ENCODE results near the gene SSTR3. TPM values are rescaled to one million over a fixed set of nuclear protein-coding genes. Genes with fewer than 3 reads are reported as not detected.
A peak's percentile ranks its signal among the peaks of the same experiment; 100 is the strongest.

SSTR3 gene
- total RNA-seq, 1 donor from 2014 or later, result not detected

DNA sequence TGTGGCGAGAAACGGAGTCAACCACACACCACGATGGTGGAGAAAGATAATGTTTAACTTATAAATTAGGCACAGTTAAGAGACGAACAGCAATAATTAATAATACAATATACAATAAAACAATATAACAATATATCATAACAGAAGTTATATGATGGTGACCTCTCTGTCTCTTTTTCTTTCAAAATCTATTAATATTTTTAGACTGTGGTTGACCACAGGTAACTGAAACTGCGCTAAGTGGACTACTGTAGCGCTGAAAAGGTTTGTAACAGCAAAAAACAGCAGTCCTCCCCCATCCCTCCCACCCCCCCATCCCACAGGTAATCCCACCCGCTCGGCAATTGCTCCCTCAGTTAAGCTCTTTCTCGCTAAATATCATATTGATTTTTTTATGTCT is 3.6 kb upstream of the SSTR3 start:
- no peak for ATAC-seq
- intact Hi-C loops (cut with DNase I), result no loop called here
- DNase-seq (ENCODE audit: low spot score), result no peak

DNA sequence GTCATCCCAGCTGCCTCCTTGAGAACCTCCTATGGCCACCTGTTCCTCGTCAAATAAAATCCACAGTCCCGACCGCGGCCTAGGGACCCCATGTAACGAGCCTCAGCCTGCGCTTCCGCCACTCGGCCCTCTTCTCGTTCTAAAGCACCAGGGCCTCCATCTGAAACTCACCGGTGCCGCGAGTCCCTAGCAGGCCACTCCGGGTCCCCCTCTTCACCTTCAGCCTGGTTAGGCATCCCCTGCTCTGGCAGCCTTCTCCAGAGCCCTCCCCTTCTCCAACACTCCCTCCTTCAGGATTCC is 2.4 kb upstream of the SSTR3 start:
- intact Hi-C loops (cut with DNase I), result no loop called here
- DNase-seq (ENCODE audit: low spot score), result no peak
- ATAC-seq, result no peak

DNA sequence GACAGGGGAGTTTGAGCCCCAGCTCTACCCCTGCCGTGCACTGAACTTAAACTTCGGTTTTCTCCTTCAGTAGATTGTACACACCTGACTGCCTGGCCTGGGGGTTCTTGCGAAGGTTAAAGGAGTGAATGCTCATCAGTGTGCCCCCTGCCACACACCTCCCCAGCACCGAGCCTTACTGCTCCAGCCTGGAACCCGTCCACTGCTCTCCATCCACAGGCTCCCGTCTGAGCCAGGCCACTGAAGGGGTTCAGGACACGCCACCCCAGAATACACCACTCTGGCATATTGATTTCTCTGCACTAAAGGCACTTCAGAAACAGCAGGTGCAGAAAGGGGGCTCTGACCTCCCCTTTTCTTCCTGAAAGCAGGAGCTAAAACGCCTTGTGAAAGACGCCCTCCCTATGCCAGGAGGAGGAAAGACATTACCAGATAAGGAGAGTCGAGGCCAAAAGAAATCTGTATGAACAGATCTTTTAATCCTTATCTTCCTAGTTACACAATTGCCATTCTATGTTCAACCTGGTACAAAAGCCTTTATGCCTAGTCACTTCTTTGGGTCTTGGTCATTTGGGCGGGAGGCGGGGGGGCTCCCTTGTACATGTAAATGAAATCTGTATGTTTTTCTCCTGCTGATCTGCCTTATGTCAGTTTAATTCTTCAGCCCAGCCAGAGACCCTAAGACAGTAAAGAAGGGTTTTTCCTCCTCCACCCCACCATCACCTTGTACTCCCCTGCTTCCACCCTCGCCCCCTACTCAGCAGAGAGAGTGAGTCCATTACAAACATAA is 1.9 kb upstream of the SSTR3 start:
- intact Hi-C loops (cut with DNase I), result no loop called here

DNA sequence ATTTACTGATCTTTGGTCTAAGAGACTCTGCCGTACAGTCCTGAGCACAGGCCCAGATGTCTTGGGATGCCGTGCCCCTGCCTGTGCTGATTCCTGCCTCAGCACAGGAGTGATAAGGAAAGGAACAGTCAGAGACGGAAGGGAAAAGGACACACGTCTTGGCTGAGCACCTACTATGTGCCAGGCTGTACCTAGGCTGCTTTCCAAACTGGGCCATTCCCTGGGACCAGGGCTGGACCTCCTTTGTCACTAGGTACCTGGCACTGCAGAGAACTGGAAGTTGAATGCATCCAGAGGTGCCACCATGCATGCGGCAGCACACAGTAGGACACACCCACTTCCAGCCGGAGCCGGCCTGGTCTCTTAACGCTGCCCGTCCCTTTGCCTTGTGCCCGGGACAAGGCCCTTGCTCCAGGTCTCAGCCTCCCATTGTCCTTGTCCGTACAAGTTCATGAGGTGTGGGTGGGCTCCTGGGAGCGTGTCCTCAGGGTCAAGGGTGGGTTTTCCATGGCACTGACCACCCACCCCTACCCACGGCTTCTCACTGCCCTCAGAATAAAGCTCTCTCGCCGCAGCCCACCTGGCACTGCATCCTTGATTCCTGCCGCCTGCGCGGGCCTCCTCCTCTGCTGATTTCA is 1.1 kb upstream of the SSTR3 start:
- intact Hi-C loops (cut with DNase I), result no loop called here
- DNase-seq (ENCODE audit: low spot score) (no peak), ATAC-seq (no peak)

More for the DNA sequence above, 1.9 kb upstream of the SSTR3 start:
- DNase-seq (ENCODE audit: low spot score) (no peak), ATAC-seq (no peak)

DNA sequence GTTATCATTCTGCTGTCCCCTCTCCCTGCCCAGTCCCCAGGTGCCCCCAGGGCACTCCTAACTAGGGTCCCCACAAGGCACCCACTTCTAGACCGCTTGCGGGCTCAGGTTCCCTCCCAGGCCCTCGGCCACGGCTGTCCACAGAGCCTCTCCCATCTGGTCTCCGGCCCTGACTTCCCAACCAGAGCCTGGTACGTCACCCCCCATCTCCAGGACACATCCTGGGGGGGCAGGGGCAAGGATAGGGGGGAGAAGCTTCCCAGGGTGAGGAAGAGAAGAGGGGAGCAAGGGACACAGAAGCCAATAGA is 457 bp downstream of the SSTR3 start:
- DNase-seq (ENCODE audit: low spot score), result peak; percentile 42
- ATAC-seq, result no peak
- intact Hi-C loops (cut with DNase I), result no loop called here

DNA sequence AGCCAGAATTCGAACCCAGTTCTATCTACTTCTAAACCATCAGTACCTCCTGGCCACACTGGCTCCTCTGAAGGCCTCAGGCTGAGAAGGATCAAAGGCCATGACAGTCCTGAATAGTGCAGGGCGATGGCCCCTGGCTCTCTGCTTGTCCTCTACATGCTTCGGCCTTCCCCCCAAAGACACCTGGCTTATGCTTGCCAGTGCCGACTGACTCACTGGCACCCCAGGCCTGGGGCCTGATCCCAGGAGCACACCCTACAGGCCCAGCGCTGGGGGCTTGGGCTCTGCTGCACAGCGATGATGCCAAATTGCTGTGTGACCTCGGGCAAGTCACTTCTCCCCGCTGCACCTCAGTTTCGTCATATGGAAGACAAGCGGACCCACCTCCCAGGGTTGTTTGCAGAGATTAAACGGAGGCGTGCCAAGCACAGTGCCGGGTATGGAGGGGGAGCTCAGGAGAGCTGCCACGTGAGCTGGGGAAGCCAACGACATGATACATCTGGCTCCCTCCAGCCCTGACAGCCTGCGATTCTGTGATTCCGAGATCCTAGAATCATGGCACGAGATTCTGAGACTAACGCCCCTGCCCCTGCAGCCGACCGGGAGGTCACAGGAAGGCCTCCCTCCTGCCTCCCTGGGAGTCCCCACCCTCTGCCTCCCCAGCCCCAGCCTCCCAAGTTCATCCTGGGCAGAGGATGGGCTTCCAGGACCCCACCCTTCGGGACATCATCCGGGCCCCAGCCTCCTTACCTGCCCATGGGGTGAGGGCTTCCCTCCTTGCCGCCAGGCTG is 1.0 kb downstream of the SSTR3 start:
- intact Hi-C loops (cut with DNase I), result no loop called here
- ATAC-seq (no peak), DNase-seq (ENCODE audit: low spot score) (peak; percentile 49)

DNA sequence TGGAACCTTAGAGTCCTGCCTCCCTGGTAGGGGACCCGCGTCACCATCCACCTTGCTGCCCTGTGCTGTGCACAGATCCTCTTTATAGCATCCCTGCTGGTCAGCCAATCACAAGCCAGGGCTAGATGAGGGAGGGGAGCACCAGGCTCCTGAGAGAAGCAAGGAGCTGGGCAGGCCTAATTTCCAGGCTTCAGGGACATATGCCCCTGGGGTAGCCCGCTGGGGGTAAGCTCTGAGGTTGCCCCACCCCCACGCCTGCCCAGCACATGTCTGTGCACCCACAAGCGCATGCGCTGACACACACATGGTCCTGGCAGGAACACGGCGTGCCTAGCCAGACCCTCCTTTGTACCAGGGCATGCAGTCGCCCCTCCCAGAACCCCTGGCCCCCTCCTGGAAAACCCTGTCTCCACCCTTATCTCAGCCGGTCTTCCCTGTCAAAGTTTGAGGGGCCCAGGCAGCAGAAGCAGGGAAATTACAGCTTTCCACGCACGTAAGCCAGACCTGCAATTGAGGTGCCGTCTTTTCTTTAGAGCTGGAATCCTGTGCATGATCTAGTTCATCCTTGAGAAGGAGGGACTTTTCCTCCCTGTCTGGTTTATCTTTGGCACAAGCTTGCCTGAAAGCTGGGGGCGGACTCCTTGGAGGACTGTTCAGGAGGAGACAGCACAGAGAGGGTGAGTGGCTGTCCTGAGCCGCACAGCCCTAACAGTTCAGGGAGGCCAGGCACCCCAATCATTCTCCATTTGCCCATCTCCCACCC is 2.1 kb downstream of the SSTR3 start:
- DNase-seq (ENCODE audit: low spot score), result peak; percentile 33
- intact Hi-C loops (cut with DNase I), result no loop called here
- no peak for ATAC-seq

DNA sequence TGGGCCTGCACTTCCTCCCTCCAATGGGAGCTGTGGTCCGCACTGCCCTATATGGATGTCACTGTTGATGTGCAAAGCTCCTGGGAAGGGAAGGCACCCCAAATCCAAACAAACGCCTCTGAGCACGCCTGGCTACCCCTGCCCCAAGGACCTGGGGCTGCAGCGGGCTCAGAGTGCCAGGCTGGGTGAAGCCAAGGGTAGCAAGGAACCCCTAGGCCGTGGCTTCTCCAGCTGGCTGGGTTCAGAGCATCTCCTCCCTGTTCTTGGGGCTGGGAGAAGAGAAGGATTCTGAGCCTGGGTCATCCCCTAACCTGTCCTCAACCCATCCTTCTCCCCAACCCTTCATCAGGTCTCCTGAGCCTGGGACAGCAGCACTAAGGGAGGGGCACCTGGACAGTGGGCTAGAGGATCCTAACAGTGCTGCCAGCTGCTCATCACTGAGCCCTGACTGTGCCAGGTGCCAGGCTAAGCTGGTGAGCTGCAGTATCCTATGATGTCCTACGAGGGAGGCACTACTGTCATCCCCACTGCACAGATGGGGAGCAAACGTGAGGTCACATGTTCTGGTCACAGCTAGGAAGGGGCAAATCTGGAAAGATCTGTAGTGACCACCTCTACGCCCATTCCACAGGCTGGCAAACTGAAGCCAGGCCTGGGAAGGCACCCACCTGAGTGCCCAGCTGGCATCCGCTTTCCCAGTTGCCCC is 3.0 kb downstream of the SSTR3 start:
- ATAC-seq (no peak), DNase-seq (ENCODE audit: low spot score) (peak; percentile 42)
- intact Hi-C loops (cut with DNase I), result loop anchor here (5.0 kb wide), 1 partner anchor 47 kb away; no protein-coding TSS in a partner anchor

DNA sequence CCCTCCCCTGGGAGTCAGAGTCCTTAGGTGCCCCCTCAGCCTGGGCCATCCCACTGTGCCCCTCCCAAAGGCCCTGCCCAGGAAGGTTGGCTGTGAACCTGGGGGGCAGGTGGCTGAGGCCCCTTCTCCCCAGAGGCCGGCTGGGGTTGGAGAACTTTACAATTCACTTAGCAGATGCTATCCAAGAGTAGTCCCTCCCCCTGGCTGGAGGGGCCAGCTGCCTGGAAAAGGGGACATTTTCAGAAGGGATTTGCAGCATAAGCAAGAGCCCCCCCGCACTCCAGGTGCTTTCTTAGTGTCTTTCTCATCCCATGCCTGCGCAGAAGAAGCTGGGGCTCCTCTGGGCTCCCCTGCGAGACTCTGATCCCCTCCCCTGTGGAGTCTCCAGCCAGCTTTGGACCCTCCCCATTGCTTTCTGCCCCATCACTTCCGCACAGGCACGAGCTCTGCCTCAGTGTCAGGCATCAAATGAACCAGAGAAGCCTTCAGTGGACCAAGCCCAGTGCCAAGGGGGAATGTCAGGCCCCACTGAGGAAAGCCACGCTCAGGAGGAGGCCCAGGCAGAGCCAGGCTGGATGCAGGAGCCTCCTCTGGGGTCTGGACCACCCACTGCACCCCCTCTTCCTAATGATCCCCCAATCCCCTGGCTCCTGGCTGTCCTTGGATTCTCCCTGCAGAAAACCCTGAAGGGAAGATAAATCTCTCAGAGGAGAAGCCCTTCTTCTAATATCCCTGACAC is 3.7 kb downstream of the SSTR3 start:
- intact Hi-C loops (cut with DNase I), result loop anchor here (5.0 kb wide), 1 partner anchor 46 kb away; no protein-coding TSS in a partner anchor
- DNase-seq (ENCODE audit: low spot score), result peak; percentile 52
- no peak for ATAC-seq

DNA sequence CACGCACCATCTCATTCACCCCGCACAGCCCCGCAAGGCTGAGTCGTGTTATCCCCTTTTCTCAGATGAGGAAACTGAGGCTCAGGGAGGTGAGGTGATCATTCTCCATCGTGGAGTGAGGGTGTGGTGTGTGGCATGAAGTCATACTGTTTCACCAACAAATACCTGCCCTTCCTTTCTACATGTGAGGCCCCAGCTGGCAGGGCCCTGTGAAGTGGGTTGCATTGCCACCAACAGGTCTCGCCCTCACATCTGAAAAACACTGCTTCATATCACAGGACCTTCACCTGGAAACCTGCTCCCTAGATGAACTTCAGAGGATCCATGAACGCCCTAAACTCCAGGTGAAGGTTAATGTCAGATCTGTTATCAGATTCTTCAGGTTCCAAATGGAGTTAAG is 4.3 kb downstream of the SSTR3 start:
- no peak for DNase-seq (ENCODE audit: low spot score)
- intact Hi-C loops (cut with DNase I), result loop anchor here (5.0 kb wide), 1 partner anchor 46 kb away; no protein-coding TSS in a partner anchor
- ATAC-seq, result no peak

DNA sequence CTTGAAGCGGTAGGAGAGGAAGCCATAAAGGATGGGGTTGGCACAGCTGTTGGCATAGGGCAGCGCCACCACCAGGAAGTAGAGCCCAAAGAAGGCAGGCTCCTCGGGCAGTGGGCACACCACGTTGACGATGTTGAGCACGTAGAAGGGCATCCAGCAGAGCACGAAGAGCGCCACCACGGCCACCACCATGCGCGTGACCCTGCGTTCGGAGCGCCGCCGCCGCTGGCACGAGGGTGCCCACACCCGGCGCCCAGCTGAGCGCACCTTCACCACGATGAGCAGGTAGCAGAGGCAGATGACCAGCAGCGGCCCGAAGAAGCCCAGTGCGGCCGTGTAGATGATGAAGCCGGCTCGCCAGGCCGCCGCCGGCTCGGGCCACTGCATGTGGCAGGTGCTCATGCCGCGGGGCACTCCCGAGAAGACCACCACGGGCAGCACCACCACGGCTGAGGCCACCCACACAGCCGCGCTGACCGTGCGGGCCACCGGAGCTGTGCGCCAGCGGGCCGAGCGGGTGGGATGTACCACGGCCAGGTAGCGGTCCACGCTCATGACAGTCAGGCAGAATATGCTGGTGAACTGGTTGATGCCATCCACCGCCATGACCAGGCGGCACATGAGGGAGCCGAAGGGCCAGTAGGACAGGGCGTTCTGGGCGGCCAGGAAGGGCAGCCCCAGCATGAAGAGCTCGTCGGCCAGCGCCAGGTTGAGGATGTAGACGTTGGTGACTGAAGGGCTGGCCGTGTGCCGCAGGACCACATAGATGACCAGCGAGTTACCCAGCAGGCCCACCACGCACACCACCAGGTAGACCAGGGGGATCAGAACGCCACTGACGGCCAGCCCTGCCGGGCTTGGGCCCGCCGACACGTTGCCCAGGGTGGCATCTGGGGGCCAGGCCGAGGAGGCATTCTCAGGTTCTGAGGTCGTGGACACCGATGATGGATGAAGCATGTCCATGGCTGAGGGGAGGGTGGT is 5.1 kb downstream of the SSTR3 start:
- no peak for ATAC-seq
- peak; percentile 47 for DNase-seq (ENCODE audit: low spot score)
- intact Hi-C loops (cut with DNase I), result loop anchor here (5.0 kb wide), 1 partner anchor 45 kb away; no protein-coding TSS in a partner anchor

DNA sequence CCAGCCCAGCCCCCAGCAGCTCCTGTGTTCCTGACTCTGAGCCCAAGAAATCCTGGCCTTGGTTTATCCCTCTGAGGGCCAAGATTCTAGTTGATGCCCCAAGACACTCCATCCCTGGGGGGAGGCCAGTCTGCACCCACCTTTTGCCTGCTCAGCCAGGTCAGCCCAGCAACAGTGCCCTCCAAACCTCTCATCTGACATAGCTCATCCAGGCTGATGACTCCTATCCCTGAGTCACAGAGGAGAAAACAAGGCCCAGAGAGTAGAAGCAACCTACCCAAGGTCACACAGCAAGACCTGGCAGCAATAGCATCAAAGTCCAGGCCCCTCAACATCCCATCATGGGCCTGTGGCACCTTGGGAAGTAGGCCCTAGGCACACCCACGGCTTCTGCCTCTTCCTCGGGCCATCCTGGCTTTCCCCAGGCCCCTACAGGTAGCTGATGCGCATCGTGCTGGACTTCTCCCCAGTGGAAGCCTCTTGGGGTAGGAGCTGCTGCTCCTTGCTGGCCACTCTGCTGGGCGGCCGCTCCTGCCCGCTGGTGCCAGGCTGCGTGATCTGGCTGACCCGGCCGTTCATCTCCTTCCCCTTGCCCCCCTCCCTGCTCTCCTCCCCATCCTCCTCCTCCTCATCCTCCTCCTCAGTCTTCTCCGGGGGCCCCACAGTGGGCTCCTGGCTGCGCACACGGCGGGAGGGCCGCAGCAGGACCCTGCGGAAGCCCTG is 6.0 kb downstream of the SSTR3 start:
- intact Hi-C loops (cut with DNase I), result loop anchor here (5.0 kb wide), 1 partner anchor 44 kb away; no protein-coding TSS in a partner anchor
- peak; percentile 49 for DNase-seq (ENCODE audit: low spot score)
- no peak for ATAC-seq

DNA sequence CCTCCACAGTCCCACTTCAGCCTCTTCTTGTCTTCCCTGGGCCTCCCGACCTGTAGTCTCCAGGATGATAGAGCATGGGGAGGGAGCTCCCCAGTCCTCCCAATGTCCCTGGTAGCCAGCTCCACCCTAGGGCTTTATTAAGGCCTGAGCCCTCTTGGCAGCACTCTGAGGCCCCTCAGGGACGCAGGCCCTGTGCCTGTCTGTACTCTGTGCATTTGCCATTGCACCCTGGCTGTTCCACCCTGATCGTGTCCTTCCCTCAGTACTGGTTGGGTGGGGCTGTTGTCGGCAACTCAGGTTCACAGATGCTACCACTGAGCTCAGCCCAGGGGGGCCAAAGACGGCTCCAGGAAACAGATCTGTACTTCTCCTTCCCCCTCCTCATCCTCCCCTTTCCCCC is 7.2 kb downstream of the SSTR3 start:
- intact Hi-C loops (cut with DNase I), result loop anchor here (5.0 kb wide), 1 partner anchor 43 kb away; no protein-coding TSS in a partner anchor
- no peak for ATAC-seq
- DNase-seq (ENCODE audit: low spot score), result peak; percentile 25

DNA sequence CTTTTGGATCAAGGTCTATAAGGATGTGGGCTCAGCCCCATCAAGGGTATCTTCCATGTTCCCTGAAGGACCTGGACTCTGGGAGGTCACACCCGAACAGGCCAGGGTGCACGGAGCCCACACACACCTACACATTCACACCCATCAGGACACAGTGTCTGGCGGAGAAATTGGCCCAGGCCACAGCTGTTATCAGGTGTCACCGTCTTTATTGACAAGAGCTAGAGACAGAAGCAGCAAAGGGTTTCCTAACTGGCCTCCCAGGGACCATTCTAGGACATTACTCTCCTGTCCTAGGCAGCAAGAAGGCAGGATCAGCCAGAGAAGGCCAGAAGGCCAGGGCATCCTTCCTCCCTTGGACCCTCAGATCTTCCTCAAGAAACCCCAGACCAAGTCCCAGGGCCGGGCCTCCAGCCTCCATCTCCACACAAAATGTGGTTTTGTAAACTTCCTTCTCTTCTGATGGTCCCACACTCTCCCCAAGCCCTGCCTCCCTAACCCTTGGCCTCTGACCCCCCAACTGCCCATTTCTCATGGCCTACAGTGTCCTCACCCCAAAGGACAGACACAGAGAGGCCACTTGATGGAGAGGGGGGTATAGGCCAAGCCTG is 8.1 kb downstream of the SSTR3 start:
- DNase-seq (ENCODE audit: low spot score) (peak; percentile 22), ATAC-seq (no peak)
- intact Hi-C loops (cut with DNase I), result no loop called here

DNA sequence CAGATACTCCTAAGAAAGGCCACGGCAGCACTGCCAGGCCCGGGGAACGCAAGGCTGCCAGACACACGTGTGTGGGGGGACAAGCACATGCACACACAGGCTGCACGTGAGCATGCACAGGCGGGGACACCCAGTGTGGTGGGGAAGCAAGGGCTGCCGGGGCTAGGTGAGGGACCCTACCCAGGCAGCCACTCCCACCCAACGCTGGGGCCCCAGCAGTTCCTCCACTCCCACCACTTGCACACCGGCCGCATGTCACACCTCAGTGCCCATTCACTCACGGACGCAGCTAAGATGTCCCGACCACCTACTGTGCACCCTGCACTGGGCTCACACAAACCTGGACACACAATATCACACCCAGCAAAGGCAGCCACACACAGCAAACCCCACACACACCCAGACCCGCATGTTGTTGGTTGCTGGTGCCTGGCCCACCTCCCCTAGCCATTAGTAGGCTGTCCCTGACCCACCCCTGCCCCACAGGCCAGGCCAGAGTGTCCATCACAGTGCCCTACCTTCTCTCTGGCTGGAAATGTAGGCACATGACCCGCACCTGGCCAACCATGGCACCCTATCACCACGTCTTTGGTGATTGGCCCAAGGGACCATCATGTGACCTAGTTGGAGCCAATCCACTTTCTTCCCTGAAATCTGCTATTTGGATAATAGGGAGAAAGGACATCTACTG is 8.8 kb downstream of the SSTR3 start:
- DNase-seq (ENCODE audit: low spot score) (peak; percentile 50), ATAC-seq (no peak)
- intact Hi-C loops (cut with DNase I), result no loop called here
